GM12874 (cell line): ENCODE measurements around the gene RPL27A.

ENCODE experiments used
- TF ChIP-seq, protein P1 (sequence below): IDR thresholded peaks from 2 replicates; pipeline ENCODE4 v1.5.1; 2011; ENCODE audit warnings: low read depth, mild to moderate bottlenecking, control low read depth, low read length, moderate library complexity; ENCODE audit not compliant: insufficient read depth

The RPL27A gene

GRCh38 chr11:8709777-8710176, 27.2 kb downstream of the RPL27A start:
- TF ChIP-seq, protein P1, sequence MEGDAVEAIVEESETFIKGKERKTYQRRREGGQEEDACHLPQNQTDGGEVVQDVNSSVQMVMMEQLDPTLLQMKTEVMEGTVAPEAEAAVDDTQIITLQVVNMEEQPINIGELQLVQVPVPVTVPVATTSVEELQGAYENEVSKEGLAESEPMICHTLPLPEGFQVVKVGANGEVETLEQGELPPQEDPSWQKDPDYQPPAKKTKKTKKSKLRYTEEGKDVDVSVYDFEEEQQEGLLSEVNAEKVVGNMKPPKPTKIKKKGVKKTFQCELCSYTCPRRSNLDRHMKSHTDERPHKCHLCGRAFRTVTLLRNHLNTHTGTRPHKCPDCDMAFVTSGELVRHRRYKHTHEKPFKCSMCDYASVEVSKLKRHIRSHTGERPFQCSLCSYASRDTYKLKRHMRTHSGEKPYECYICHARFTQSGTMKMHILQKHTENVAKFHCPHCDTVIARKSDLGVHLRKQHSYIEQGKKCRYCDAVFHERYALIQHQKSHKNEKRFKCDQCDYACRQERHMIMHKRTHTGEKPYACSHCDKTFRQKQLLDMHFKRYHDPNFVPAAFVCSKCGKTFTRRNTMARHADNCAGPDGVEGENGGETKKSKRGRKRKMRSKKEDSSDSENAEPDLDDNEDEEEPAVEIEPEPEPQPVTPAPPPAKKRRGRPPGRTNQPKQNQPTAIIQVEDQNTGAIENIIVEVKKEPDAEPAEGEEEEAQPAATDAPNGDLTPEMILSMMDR: no peak

DNA sequence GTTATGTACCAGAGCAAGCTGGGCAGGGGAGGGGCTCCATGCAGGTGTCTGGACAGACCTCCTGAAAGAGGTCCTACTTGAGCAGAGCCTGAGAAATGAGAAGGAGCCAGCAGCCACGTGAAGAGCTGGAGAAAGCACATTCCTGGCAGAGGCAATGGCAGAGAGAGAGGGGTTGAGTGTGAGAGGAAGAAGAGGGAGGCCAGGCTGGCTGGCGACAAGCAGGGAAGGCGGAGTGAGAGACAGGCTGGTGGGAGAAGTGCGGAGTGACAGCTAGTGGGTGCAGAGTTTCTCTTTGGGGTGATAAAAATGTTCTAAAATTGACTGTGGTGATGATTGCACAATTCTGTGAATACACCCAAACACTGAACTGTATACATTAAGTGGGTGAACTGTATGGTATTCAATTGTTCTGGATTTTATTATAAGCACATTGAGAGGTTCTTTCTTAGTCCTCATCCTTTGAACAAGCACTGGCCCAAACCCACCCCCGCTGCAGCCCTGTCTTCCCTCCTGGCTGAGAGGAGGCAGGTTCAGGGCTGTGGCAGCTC, 29.4 kb downstream of the RPL27A start:
- TF ChIP-seq, protein P1: no peak

- TF ChIP-seq, protein P1: no peak
These were observed 29.9 kb downstream of the RPL27A start for GRCh38 chr11:8712506-8712905.

DNA sequence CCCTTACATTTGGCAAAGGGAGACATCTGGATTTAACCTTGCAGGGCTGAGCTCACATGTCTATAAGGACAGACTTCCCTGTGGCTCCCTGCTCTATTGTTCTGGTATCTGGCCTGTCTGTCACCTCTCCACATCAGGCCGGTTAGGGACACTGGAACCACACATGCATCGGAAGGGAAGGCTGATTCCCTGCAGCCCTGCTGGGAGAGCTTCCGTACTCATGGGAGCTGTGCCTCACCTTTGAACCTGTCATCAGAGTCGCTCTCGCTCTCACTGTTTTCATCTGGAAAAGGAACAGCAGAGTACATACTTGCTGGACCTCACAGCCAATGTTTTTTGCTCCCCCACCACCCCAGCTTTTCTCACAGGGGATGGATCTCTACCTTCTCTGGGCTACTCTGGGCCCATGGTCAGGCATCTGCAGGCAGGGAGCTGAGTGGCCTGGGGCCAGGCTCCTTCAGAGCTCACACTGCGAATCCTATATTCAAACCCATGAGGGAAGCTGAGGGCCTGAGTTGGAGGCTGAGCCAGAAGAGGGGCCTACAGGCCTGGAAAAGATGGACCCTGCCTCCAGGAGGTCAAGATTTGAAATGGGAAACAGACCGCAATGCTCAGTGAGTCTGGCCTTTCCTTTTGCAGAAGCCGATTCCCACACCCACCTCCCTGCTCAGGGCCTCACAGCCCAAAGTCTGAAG, 31.3 kb downstream of the RPL27A start:
- TF ChIP-seq, protein P1: no peak

DNA sequence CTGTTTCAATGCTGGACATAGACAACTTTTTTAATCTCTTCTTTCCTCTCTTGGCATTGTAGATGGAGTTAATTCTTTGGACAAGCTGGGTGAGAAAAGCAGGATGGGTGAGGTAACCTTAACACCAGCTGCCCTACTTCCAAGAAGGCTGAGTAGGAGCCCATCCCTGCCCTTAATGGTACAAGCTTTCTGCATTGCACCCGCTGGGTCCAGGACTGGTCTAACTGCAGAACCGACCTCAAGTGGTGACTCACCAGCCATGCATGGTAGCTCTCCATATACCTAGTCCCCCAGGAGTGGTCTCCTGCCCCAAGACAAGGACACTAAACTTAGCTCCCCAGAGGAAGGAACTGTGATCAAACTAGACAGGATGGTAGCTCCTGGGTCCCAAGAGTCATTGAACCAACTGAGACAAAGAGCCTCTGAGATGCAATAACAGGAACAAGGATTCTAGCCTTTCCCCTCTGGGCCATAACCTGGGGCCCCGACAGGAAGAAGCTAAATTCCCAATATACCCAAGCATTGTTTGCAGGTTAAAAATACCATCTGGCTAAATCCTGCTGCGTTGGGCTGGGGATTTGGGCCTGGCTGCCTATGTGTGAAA, 32.1 kb downstream of the RPL27A start:
- TF ChIP-seq, protein P1: no peak

GRCh38 chr11:8715501-8715900, 32.9 kb downstream of the RPL27A start:
- TF ChIP-seq, protein P1: no peak

- TF ChIP-seq, protein P1: no peak
These were observed 34.9 kb downstream of the RPL27A start for GRCh38 chr11:8717544-8717875.
